ENCODE results near the gene HMBS.

- TF ChIP-seq CTCF (conservative IDR thresholded peaks at IDR 0.05; ENCODE audit: low read depth, low read length) (no peak), EZH2 (IDR thresholded peaks at IDR 0.05; ENCODE audit: low read length, unreplicated experiment) (no peak), EZH2phosphoT487 (IDR thresholded peaks at IDR 0.05; ENCODE audit: borderline replicate concordance, low read length) (no peak)
These were observed 25.2 kb downstream of the HMBS start for GRCh38 chr11:119109843-119110242.
